GM23338 (cell line): Measurements from ENCODE around the gene SSTR5. TPM values are rescaled to one million over a fixed set of nuclear protein-coding genes. Genes with fewer than 3 reads are reported as not detected.

Source experiments
- ATAC-seq: fragments of 200-7000 bp; cut with Tn5 transposase; 3 replicates; pipeline ENCODE4 v1.9.1; 2020
- DNase-seq: peaks from one replicate; pipeline ENCODE4 v3.0.0-alpha.2; 2015; ENCODE audit warnings: low spot score
- H2AFZ ChIP-seq: fragments of 200-600 bp; sonication (generic); 2 replicates; pipeline ENCODE4 v1.8.0; 2016; ENCODE audit warnings: antibody characterized with exemption, mild to moderate bottlenecking, moderate library complexity
- H3F3A ChIP-seq: fragments of 200-600 bp; sonication (generic); replicated peaks from 2 replicates; pipeline ENCODE4 v1.8.0; 2017; ENCODE audit warnings: antibody characterized with exemption, mixed run types, low read depth
- H3K27ac ChIP-seq: fragments of 200-600 bp; sonication (generic); 2 replicates; pipeline ENCODE4 v1.6.1; 2016; ENCODE audit warnings: low read depth
- H3K27me3 ChIP-seq: fragments of 200-600 bp; sonication (generic); 2 replicates; pipeline ENCODE4 v1.8.0; 2016; ENCODE audit warnings: mild to moderate bottlenecking, mixed run types, moderate library complexity; ENCODE audit not compliant: insufficient read depth
- H3K36me3 ChIP-seq: fragments of 200-600 bp; sonication (generic); 2 replicates; pipeline ENCODE4 v1.8.0; 2016; ENCODE audit warnings: mild to moderate bottlenecking; ENCODE audit not compliant: insufficient read depth
- H3K4me1 ChIP-seq: fragments of 200-600 bp; sonication (generic); 2 replicates; pipeline ENCODE4 v1.8.0; 2016; ENCODE audit warnings: mild to moderate bottlenecking, moderate library complexity; ENCODE audit not compliant: insufficient read depth
- H3K4me2 ChIP-seq: fragments of 200-600 bp; sonication (generic); 2 replicates; pipeline ENCODE4 v1.7.1; 2017; ENCODE audit warnings: mixed run types
- H3K4me3 ChIP-seq: fragments of 200-600 bp; sonication (generic); 2 replicates; pipeline ENCODE4 v1.6.1; 2016; ENCODE audit warnings: mixed run types
- H3K79me2 ChIP-seq: fragments of 200-600 bp; sonication (generic); replicated peaks from 2 replicates; pipeline ENCODE4 v1.8.0; 2017; ENCODE audit warnings: mild to moderate bottlenecking; ENCODE audit not compliant: insufficient read depth
- H3K9me2 ChIP-seq: fragments of 200-600 bp; sonication (generic); 2 replicates; pipeline ENCODE4 v1.8.0; 2017; ENCODE audit not compliant: insufficient read depth
- H4K20me1 ChIP-seq: fragments of 200-600 bp; sonication (generic); replicated peaks from 2 replicates; pipeline ENCODE4 v1.8.0; 2017; ENCODE audit warnings: mild to moderate bottlenecking; ENCODE audit not compliant: insufficient read depth
- H3K27ac Mint-ChIP-seq: 2 replicates; pipeline ENCODE4 v1.8.0; 2020; ENCODE audit warnings: inconsistent platforms, mild to moderate bottlenecking, moderate library complexity, mixed read lengths
- H3K27me3 Mint-ChIP-seq: 3 replicates; pipeline ENCODE4 v1.8.0; 2022; ENCODE audit warnings: low read depth, mild to moderate bottlenecking, moderate library complexity, mixed read lengths, inconsistent platforms; ENCODE audit not compliant: insufficient read depth, poor library complexity
- H3K36me3 Mint-ChIP-seq: 3 replicates; pipeline ENCODE4 v1.8.0; 2021; ENCODE audit warnings: low read depth, mild to moderate bottlenecking, inconsistent platforms, moderate library complexity, mixed read lengths
- H3K4me1 Mint-ChIP-seq: 3 replicates; pipeline ENCODE4 v1.8.0; 2020; ENCODE audit warnings: mild to moderate bottlenecking, inconsistent platforms, mixed read lengths
- H3K4me3 Mint-ChIP-seq: 3 replicates; pipeline ENCODE4 v1.8.0; 2021; ENCODE audit warnings: moderate library complexity, mild to moderate bottlenecking, inconsistent platforms, mixed read lengths
- H3K9me3 Mint-ChIP-seq: 3 replicates; pipeline ENCODE4 v1.8.0; 2020; ENCODE audit warnings: moderate library complexity, mild to moderate bottlenecking, inconsistent platforms, mixed read lengths
- CREB1 ChIP-seq: fragments of 250-450 bp; sonication (Bioruptor Pico); IDR thresholded peaks from 2 replicates; pipeline ENCODE4 v1.5.0; 2020; ENCODE audit warnings: low read depth, mild to moderate bottlenecking, moderate library complexity
- EZH2 ChIP-seq: fragments of 200-600 bp; sonication (generic); IDR thresholded peaks from one replicate; pipeline ENCODE4 v1.8.0; 2017; ENCODE audit warnings: antibody characterized with exemption, mild to moderate bottlenecking, low read depth; ENCODE audit not compliant: unreplicated experiment
- EZH2phosphoT487 ChIP-seq: fragments of 200-600 bp; sonication (generic); IDR thresholded peaks from one replicate; pipeline ENCODE4 v1.8.1; 2018; ENCODE audit warnings: antibody characterized with exemption; ENCODE audit not compliant: unreplicated experiment
- JUNB ChIP-seq: IDR thresholded peaks from one replicate; pipeline ENCODE4 v1.6.1; 2016; ENCODE audit warnings: antibody characterized with exemption; ENCODE audit not compliant: unreplicated experiment
- NANOG ChIP-seq: IDR thresholded peaks from 2 replicates; pipeline ENCODE4 v1.6.1; 2016; ENCODE audit warnings: antibody characterized with exemption, borderline replicate concordance
- POLR2AphosphoS5 ChIP-seq: IDR thresholded peaks from 2 replicates; pipeline ENCODE4 v1.6.1; 2016; ENCODE audit warnings: antibody characterized with exemption, low read depth
- STAT1 ChIP-seq: IDR thresholded peaks from one replicate; pipeline ENCODE4 v1.6.1; 2016; ENCODE audit warnings: antibody characterized with exemption; ENCODE audit not compliant: unreplicated experiment
- ZNF114 ChIP-seq: fragments of 250-450 bp; sonication (Bioruptor Pico); IDR thresholded peaks from 2 replicates; pipeline ENCODE4 v1.5.0; 2020; ENCODE audit warnings: mild to moderate bottlenecking, moderate library complexity
- ZNF331 ChIP-seq: fragments of 250-450 bp; sonication (Bioruptor Pico); IDR thresholded peaks from 2 replicates; pipeline ENCODE4 v1.5.0; 2020; ENCODE audit warnings: low read depth, mild to moderate bottlenecking, moderate library complexity
- polyA plus RNA-seq: library from polyadenylated mRNA; unstranded; fragments of >200 nt; fragmentation: Nextera tagmentation; extraction: Ambion mirVana; gene quantifications from 2 replicates; pipeline ENCODE4 v1.2.1, GENCODE V29; 2016
- total RNA-seq: library from RNA; depleted of rRNA; stranded (reverse); fragments of >200 nt; shearing (Covaris generic); gene quantifications from 2 replicates; pipeline ENCODE4 v1.2.3, GENCODE V29; 2014
- TF ChIP-seq, protein P1 (sequence below), 2 experiments: fragments of 200-600 bp in 1 of 2; sonication (generic) in 1 of 2; conservative IDR thresholded peaks; 2 replicates each; pipeline versions ENCODE4 v1.5.1 to v1.6.1; 2016 to 2017; ENCODE audit warnings: antibody characterized with exemption in 2 of 2, low read depth in 2 of 2, mild to moderate bottlenecking in 2 of 2, moderate library complexity in 1 of 2
- TF ChIP-seq, protein P2 (sequence below): fragments of 250-450 bp; sonication (Bioruptor Pico); IDR thresholded peaks from 2 replicates; pipeline ENCODE4 v1.5.0; 2020; ENCODE audit warnings: mild to moderate bottlenecking, moderate library complexity
- TF ChIP-seq, protein P3 (sequence below): IDR thresholded peaks from one replicate; pipeline ENCODE4 v1.6.1; 2018; ENCODE audit warnings: antibody characterized with exemption; ENCODE audit not compliant: unreplicated experiment
- TF ChIP-seq, protein P4 (sequence below): IDR thresholded peaks from 2 replicates; pipeline ENCODE4 v1.6.1; 2016; ENCODE audit warnings: antibody characterized with exemption

Gene SSTR5
- total and polyA plus RNA-seq, 2 experiments from 2014 or later = 0.60 to 1.0 TPM

DNA sequence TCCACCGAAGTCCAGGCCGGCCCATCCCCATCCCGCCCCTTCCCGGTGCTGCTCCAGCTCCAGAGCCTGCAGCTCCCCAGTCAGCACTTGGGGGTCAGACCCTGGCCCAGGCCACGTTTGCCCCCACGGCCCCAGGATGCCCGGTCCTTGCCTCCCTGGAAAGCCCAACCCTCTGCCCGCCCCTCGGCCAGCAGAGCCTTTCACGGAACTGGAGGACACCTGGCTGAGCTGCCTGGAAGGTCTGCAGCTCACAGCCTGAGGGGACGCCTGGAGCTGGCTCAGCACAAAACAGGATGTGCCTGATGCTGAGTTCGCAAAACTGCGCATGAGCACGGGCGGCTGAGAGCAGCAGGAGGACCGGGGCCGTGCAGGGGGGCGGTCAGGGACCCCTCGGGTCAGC is 29.7 kb upstream of the SSTR5 start:
- no peak for TF ChIP-seq EZH2phosphoT487
- no peak for TF ChIP-seq POLR2AphosphoS5
- no peak for TF ChIP-seq EZH2
- TF ChIP-seq, protein P1, sequence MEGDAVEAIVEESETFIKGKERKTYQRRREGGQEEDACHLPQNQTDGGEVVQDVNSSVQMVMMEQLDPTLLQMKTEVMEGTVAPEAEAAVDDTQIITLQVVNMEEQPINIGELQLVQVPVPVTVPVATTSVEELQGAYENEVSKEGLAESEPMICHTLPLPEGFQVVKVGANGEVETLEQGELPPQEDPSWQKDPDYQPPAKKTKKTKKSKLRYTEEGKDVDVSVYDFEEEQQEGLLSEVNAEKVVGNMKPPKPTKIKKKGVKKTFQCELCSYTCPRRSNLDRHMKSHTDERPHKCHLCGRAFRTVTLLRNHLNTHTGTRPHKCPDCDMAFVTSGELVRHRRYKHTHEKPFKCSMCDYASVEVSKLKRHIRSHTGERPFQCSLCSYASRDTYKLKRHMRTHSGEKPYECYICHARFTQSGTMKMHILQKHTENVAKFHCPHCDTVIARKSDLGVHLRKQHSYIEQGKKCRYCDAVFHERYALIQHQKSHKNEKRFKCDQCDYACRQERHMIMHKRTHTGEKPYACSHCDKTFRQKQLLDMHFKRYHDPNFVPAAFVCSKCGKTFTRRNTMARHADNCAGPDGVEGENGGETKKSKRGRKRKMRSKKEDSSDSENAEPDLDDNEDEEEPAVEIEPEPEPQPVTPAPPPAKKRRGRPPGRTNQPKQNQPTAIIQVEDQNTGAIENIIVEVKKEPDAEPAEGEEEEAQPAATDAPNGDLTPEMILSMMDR (conservative IDR thresholded peaks at IDR 0.05; ENCODE audit: low read depth in 2 of 2) = no peak
- TF ChIP-seq CREB1 (CRISPR knock-in tag) = no peak
- TF ChIP-seq JUNB = no peak
- no peak for TF ChIP-seq ZNF331
- no peak for TF ChIP-seq ZNF114
- no peak for TF ChIP-seq STAT1
- TF ChIP-seq, protein P2, sequence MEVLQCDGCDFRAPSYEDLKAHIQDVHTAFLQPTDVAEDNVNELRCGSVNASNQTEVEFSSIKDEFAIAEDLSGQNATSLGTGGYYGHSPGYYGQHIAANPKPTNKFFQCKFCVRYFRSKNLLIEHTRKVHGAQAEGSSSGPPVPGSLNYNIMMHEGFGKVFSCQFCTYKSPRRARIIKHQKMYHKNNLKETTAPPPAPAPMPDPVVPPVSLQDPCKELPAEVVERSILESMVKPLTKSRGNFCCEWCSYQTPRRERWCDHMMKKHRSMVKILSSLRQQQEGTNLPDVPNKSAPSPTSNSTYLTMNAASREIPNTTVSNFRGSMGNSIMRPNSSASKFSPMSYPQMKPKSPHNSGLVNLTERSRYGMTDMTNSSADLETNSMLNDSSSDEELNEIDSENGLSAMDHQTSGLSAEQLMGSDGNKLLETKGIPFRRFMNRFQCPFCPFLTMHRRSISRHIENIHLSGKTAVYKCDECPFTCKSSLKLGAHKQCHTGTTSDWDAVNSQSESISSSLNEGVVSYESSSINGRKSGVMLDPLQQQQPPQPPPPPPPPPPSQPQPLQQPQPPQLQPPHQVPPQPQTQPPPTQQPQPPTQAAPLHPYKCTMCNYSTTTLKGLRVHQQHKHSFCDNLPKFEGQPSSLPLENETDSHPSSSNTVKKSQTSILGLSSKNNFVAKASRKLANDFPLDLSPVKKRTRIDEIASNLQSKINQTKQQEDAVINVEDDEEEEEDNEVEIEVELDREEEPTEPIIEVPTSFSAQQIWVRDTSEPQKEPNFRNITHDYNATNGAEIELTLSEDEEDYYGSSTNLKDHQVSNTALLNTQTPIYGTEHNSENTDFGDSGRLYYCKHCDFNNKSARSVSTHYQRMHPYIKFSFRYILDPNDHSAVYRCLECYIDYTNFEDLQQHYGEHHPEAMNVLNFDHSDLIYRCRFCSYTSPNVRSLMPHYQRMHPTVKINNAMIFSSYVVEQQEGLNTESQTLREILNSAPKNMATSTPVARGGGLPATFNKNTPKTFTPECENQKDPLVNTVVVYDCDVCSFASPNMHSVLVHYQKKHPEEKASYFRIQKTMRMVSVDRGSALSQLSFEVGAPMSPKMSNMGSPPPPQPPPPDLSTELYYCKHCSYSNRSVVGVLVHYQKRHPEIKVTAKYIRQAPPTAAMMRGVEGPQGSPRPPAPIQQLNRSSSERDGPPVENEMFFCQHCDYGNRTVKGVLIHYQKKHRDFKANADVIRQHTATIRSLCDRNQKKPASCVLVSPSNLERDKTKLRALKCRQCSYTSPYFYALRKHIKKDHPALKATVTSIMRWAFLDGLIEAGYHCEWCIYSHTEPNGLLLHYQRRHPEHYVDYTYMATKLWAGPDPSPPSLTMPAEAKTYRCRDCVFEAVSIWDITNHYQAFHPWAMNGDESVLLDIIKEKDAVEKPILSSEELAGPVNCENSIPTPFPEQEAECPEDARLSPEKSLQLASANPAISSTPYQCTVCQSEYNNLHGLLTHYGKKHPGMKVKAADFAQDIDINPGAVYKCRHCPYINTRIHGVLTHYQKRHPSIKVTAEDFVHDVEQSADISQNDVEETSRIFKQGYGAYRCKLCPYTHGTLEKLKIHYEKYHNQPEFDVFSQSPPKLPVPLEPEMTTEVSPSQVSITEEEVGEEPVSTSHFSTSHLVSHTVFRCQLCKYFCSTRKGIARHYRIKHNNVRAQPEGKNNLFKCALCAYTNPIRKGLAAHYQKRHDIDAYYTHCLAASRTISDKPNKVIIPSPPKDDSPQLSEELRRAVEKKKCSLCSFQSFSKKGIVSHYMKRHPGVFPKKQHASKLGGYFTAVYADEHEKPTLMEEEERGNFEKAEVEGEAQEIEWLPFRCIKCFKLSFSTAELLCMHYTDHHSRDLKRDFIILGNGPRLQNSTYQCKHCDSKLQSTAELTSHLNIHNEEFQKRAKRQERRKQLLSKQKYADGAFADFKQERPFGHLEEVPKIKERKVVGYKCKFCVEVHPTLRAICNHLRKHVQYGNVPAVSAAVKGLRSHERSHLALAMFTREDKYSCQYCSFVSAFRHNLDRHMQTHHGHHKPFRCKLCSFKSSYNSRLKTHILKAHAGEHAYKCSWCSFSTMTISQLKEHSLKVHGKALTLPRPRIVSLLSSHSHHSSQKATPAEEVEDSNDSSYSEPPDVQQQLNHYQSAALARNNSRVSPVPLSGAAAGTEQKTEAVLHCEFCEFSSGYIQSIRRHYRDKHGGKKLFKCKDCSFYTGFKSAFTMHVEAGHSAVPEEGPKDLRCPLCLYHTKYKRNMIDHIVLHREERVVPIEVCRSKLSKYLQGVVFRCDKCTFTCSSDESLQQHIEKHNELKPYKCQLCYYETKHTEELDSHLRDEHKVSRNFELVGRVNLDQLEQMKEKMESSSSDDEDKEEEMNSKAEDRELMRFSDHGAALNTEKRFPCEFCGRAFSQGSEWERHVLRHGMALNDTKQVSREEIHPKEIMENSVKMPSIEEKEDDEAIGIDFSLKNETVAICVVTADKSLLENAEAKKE (CRISPR knock-in tag) = no peak
- TF ChIP-seq, protein P3, sequence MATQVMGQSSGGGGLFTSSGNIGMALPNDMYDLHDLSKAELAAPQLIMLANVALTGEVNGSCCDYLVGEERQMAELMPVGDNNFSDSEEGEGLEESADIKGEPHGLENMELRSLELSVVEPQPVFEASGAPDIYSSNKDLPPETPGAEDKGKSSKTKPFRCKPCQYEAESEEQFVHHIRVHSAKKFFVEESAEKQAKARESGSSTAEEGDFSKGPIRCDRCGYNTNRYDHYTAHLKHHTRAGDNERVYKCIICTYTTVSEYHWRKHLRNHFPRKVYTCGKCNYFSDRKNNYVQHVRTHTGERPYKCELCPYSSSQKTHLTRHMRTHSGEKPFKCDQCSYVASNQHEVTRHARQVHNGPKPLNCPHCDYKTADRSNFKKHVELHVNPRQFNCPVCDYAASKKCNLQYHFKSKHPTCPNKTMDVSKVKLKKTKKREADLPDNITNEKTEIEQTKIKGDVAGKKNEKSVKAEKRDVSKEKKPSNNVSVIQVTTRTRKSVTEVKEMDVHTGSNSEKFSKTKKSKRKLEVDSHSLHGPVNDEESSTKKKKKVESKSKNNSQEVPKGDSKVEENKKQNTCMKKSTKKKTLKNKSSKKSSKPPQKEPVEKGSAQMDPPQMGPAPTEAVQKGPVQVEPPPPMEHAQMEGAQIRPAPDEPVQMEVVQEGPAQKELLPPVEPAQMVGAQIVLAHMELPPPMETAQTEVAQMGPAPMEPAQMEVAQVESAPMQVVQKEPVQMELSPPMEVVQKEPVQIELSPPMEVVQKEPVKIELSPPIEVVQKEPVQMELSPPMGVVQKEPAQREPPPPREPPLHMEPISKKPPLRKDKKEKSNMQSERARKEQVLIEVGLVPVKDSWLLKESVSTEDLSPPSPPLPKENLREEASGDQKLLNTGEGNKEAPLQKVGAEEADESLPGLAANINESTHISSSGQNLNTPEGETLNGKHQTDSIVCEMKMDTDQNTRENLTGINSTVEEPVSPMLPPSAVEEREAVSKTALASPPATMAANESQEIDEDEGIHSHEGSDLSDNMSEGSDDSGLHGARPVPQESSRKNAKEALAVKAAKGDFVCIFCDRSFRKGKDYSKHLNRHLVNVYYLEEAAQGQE = no peak
- TF ChIP-seq, protein P4, sequence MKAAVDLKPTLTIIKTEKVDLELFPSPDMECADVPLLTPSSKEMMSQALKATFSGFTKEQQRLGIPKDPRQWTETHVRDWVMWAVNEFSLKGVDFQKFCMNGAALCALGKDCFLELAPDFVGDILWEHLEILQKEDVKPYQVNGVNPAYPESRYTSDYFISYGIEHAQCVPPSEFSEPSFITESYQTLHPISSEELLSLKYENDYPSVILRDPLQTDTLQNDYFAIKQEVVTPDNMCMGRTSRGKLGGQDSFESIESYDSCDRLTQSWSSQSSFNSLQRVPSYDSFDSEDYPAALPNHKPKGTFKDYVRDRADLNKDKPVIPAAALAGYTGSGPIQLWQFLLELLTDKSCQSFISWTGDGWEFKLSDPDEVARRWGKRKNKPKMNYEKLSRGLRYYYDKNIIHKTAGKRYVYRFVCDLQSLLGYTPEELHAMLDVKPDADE = no peak
- TF ChIP-seq NANOG = no peak
- Histone ChIP-seq H3K27me3 (no peaks in the 10 kb centered on the region), H3K4me1 (no peaks in the 10 kb centered on the region), H3K79me2 (no peaks in the 10 kb centered on the region), H3K27ac (no peak overlapping the region), H3K9me2 (no peaks in the 10 kb centered on the region), H4K20me1 (no peaks in the 10 kb centered on the region), H3K4me2 (no peak overlapping the region), H3F3A (no peaks in the 10 kb centered on the region), H2AFZ (no peak overlapping the region), H3K4me3 (no peak overlapping the region), H3K36me3 (no peaks in the 10 kb centered on the region)
- Mint-ChIP-seq H3K27ac (no peak overlapping the region), H3K4me1 (no peaks in the 10 kb centered on the region; the same call in 2 of the 3 replicates), H3K4me3 (no peak overlapping the region), H3K36me3 (peaks cover 3% of the 10 kb centered on the region; the same call in 1 of the 3 replicates), H3K9me3 (peaks cover 3% of the 10 kb centered on the region), H3K27me3 (peaks cover 5% of the 10 kb centered on the region)
- DNase-seq = no peak
- ATAC-seq = no peak
